ENCODE results near the gene HMGCR.

Gene HMGCR

DNA sequence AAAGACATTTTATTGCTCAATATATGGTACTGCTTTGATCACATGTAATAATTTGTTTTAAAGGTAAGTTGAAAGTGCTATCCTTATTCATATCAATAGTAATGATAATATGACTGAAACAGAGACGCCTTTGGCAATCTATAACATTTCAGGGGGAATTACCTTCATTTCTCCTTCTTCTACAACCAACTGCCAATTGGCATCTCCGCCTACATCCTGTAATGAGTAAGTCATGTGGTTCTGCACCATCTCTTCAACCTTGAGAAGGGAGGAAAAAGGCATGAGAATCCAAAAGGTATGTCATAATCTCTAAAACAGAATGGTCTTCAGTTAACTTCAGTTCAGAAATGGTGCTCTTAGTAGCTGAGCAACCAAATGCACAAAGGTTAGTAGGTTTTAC lies 52.4 kb downstream of the HMGCR start:
- no peak overlapping the region for H3K4me3 ChIP-seq (ENCODE audit: control insufficient read depth, low read depth, low read length)
- no peak for DNase-seq (ENCODE audit: low read depth)
- TF ChIP-seq, protein P1, sequence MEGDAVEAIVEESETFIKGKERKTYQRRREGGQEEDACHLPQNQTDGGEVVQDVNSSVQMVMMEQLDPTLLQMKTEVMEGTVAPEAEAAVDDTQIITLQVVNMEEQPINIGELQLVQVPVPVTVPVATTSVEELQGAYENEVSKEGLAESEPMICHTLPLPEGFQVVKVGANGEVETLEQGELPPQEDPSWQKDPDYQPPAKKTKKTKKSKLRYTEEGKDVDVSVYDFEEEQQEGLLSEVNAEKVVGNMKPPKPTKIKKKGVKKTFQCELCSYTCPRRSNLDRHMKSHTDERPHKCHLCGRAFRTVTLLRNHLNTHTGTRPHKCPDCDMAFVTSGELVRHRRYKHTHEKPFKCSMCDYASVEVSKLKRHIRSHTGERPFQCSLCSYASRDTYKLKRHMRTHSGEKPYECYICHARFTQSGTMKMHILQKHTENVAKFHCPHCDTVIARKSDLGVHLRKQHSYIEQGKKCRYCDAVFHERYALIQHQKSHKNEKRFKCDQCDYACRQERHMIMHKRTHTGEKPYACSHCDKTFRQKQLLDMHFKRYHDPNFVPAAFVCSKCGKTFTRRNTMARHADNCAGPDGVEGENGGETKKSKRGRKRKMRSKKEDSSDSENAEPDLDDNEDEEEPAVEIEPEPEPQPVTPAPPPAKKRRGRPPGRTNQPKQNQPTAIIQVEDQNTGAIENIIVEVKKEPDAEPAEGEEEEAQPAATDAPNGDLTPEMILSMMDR (IDR thresholded peaks at IDR 0.05; ENCODE audit: control insufficient read depth, insufficient read depth, low read depth, low read length, missing control alignments), result no peak

DNA sequence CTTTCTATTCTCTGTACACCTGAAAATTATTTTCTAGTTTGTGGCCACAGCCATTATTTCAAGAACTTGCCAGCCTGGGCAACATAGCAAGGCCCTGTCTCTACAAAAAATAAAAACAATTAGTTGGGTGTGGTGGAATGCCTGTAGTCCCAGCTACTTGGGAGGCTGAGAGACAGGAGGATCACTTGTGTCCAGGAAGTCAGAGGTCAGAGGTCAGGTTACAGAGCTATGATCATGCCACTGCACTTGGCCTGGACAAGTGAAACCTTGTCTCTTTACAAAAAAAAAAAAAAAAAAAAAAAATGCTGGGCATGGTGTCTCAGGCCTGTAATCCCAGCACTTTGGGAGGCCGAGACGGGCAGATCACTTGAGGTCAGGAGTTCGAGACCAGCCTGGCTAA lies 58.3 kb downstream of the HMGCR start:
- TF ChIP-seq, protein P1 (IDR thresholded peaks at IDR 0.05; ENCODE audit: control insufficient read depth, insufficient read depth, low read depth, low read length, missing control alignments), result no peak
- DNase-seq (ENCODE audit: low read depth), result no peak
- H3K4me3 ChIP-seq (ENCODE audit: control insufficient read depth, low read depth, low read length), result no peak overlapping the region

DNA sequence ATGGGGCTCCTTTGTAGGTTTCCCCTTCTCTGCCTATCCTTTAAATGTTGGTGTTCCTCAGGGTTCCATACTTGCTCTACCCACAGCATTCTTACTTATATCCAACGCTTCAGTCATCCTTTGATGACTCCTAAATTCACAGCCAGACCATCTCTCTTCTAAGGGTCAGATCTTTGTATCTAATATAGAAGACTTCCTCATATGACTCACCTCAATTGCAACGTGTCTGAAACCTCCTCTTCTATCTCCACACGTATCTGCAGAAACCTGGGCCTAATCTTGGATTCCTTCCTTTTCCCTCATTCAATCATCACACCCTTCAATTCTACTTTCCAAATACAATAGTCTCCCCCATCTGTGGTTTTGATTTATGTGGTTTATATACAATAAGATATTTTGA lies 68.3 kb downstream of the HMGCR start:
- DNase-seq (ENCODE audit: low read depth), result no peak

More for the DNA sequence above, 68.3 kb downstream of the HMGCR start:
- TF ChIP-seq, protein P1 (IDR thresholded peaks at IDR 0.05; ENCODE audit: control insufficient read depth, insufficient read depth, low read depth, low read length, missing control alignments), result no peak
- no peak overlapping the region for H3K4me3 ChIP-seq (ENCODE audit: control insufficient read depth, low read depth, low read length)

All from AG09309 (cell line).